ENCODE results near the gene CALN1.

CALN1 gene

DNA sequence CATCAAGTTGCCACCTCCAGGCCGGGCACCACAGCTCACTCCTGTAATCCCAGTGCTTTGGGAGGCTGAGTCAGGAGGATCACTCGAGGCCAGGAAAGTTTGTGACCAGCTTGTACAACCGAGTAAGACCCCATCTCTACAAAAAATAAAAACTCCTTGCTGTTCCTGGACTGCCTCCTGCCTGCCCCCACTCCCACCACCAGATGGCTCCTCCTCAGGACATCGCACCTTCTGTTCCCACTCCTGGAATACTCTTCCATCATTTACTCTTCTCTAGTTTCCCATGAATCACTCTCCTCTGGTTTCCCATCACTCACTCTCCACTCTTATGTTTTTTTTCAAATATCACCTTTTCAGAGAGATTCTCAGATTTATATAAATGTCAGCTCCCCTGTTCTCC is 540.7 kb downstream of the CALN1 start:
- TF ChIP-seq SIN3A (IDR thresholded peaks at IDR 0.05; ENCODE audit: borderline replicate concordance, insufficient read depth, low read length) (no peak), POLR2AphosphoS5 (IDR thresholded peaks at IDR 0.05; ENCODE audit: low read depth, low read length) (no peak), TAF1 (IDR thresholded peaks at IDR 0.05; ENCODE audit: borderline replicate concordance, insufficient read depth, low read length) (no peak), FOXP2 (optimal IDR thresholded peaks at IDR 0.05; ENCODE audit: borderline replicate concordance, extremely low read depth, extremely low read length, insufficient read depth) (no peak)
- TF ChIP-seq, protein P1, sequence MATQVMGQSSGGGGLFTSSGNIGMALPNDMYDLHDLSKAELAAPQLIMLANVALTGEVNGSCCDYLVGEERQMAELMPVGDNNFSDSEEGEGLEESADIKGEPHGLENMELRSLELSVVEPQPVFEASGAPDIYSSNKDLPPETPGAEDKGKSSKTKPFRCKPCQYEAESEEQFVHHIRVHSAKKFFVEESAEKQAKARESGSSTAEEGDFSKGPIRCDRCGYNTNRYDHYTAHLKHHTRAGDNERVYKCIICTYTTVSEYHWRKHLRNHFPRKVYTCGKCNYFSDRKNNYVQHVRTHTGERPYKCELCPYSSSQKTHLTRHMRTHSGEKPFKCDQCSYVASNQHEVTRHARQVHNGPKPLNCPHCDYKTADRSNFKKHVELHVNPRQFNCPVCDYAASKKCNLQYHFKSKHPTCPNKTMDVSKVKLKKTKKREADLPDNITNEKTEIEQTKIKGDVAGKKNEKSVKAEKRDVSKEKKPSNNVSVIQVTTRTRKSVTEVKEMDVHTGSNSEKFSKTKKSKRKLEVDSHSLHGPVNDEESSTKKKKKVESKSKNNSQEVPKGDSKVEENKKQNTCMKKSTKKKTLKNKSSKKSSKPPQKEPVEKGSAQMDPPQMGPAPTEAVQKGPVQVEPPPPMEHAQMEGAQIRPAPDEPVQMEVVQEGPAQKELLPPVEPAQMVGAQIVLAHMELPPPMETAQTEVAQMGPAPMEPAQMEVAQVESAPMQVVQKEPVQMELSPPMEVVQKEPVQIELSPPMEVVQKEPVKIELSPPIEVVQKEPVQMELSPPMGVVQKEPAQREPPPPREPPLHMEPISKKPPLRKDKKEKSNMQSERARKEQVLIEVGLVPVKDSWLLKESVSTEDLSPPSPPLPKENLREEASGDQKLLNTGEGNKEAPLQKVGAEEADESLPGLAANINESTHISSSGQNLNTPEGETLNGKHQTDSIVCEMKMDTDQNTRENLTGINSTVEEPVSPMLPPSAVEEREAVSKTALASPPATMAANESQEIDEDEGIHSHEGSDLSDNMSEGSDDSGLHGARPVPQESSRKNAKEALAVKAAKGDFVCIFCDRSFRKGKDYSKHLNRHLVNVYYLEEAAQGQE (IDR thresholded peaks at IDR 0.05; ENCODE audit: insufficient read depth in 1 of 2, low read depth in 2 of 2, low read length in 2 of 2) = no peak

DNA sequence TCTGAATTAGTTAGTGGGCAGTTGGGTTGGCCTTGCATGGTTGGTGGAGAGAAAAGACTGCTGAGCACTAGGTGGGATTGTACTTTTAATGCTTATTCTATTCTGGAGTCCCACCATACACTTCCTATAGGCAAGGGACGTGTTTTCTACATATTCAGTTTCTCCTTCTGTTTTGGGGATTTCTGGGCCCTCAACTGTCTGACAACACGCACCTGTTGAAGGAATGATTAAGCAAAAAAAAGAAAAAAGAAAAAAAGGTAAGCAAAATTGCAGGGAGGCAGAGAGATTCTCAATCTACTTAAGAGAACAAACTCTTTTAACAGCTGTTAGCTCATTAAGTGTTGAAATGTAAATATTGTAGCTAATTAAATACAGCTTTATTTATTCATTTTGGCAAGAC is 541.3 kb downstream of the CALN1 start:
- TF ChIP-seq FOXP2 (optimal IDR thresholded peaks at IDR 0.05; ENCODE audit: borderline replicate concordance, extremely low read depth, extremely low read length, insufficient read depth) (no peak), SIN3A (IDR thresholded peaks at IDR 0.05; ENCODE audit: borderline replicate concordance, insufficient read depth, low read length) (no peak), TAF1 (IDR thresholded peaks at IDR 0.05; ENCODE audit: borderline replicate concordance, insufficient read depth, low read length) (no peak), POLR2AphosphoS5 (IDR thresholded peaks at IDR 0.05; ENCODE audit: low read depth, low read length) (no peak)
- TF ChIP-seq, protein P1 (IDR thresholded peaks at IDR 0.05; ENCODE audit: insufficient read depth in 1 of 2, low read depth in 2 of 2, low read length in 2 of 2) = no peak

DNA sequence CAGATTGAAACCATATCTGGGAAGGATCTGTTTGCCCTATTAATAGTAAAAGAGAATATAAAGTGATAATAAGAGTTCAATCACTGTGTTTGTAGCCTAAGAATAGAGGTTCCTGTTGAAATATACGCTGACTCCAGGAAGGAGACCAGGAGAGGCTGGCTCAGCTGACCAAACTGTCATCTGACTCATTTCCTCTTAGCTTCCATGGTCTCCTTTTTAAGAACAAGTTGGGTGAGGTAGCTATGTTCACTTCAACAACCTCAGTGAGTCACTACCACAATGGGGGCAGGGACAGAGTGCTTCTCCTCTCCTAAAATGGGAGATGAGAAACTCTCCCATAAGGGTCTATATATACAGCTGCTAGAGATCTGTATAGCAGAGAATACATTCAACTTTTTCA is 543.3 kb downstream of the CALN1 start:
- TF ChIP-seq FOXP2 (optimal IDR thresholded peaks at IDR 0.05; ENCODE audit: borderline replicate concordance, extremely low read depth, extremely low read length, insufficient read depth) (no peak), SIN3A (IDR thresholded peaks at IDR 0.05; ENCODE audit: borderline replicate concordance, insufficient read depth, low read length) (no peak), POLR2AphosphoS5 (IDR thresholded peaks at IDR 0.05; ENCODE audit: low read depth, low read length) (no peak), TAF1 (IDR thresholded peaks at IDR 0.05; ENCODE audit: borderline replicate concordance, insufficient read depth, low read length) (no peak)
- TF ChIP-seq, protein P1 (IDR thresholded peaks at IDR 0.05; ENCODE audit: insufficient read depth in 1 of 2, low read depth in 2 of 2, low read length in 2 of 2) = no peak

DNA sequence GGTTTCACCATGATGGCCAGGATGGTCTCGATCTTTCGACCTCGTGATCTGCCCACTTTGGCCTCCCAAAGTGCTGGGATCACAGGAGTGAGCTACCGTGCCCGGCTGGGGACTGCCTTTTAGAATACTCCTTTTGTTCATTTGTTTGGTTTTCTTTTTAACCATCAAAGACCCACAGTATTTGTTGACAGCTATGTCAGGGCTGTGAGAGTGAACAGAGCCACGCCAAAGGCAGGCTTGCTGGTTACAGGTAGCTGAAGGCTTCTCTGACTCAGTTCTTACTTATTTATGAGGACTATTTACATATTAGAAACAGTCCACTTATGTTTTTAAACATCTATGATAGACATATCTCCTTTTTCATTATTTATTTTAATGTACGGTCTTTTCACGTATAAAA is 544.5 kb downstream of the CALN1 start:
- no peak for TF ChIP-seq TAF1 (IDR thresholded peaks at IDR 0.05; ENCODE audit: borderline replicate concordance, insufficient read depth, low read length)
- no peak for TF ChIP-seq POLR2AphosphoS5 (IDR thresholded peaks at IDR 0.05; ENCODE audit: low read depth, low read length)
- TF ChIP-seq SIN3A (IDR thresholded peaks at IDR 0.05; ENCODE audit: borderline replicate concordance, insufficient read depth, low read length) = no peak
- TF ChIP-seq, protein P1 (IDR thresholded peaks at IDR 0.05; ENCODE audit: insufficient read depth in 1 of 2, low read depth in 2 of 2, low read length in 2 of 2) = no peak
- no peak for TF ChIP-seq FOXP2 (optimal IDR thresholded peaks at IDR 0.05; ENCODE audit: borderline replicate concordance, extremely low read depth, extremely low read length, insufficient read depth)

DNA sequence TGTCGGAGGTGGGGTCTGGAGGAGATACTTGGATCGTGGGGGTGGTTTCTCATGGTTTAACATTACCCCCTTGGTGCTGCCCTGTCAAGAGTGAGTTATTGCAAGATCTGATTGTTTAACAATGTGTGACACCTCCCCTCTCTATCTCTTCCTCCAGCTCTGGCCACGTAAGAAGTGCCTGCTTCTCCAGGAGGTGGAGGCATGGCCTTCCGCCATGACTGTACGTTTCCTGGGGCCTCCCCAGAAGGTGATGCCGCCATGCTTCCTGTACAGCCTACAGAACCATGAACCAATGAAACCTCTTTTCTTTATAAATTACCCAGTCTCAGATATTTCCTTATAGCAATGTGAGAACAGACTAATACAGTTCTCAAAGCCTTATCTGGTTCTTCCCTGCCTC is 547.0 kb downstream of the CALN1 start:
- TF ChIP-seq, protein P1 (IDR thresholded peaks at IDR 0.05; ENCODE audit: insufficient read depth in 1 of 2, low read depth in 2 of 2, low read length in 2 of 2) = no peak
- TF ChIP-seq POLR2AphosphoS5 (IDR thresholded peaks at IDR 0.05; ENCODE audit: low read depth, low read length) (no peak), SIN3A (IDR thresholded peaks at IDR 0.05; ENCODE audit: borderline replicate concordance, insufficient read depth, low read length) (no peak), TAF1 (IDR thresholded peaks at IDR 0.05; ENCODE audit: borderline replicate concordance, insufficient read depth, low read length) (no peak), FOXP2 (optimal IDR thresholded peaks at IDR 0.05; ENCODE audit: borderline replicate concordance, extremely low read depth, extremely low read length, insufficient read depth) (no peak)
